B cell (primary cell): Measurements from ENCODE around the gene PEX7. TPM values are rescaled to one million over a fixed set of nuclear protein-coding genes. Genes with fewer than 3 reads are reported as not detected.

ENCODE experiments used
- ATAC-seq: fragments of 200-7000 bp; cut with Tn5 transposase; one replicate; pipeline ENCODE4 v1.10.0; 2021; ENCODE audit warnings: low read depth, mild to moderate bottlenecking, moderate number of reproducible peaks, moderate library complexity
- CTCF ChIA-PET: fragments of 350-600 bp; sonication (Branson Sonifier 250); formaldehyde crosslinking; loops from one replicate; lab custom pipeline; 2021; ENCODE audit warnings: antibody characterized with exemption, inconsistent platforms; lab: Charles Lee
- POLR2A ChIA-PET: fragments of 350-600 bp; sonication (Branson Sonifier 250); formaldehyde crosslinking; loops from one replicate; lab custom pipeline; 2021; ENCODE audit warnings: antibody characterized with exemption; lab: Charles Lee
- DNase-seq: peaks from one replicate; pipeline ENCODE4 v3.0.0; 2013
- H2AFZ ChIP-seq: 2 replicates; pipeline ENCODE4 v1.6.1; 2012; ENCODE audit warnings: mild to moderate bottlenecking, low read depth, low read length; ENCODE audit not compliant: insufficient read depth, poor library complexity, severe bottlenecking
- H3K27ac ChIP-seq, 2 donors: 1 replicate in 1 of 2; 2 replicates in 1 of 2; pipeline ENCODE4 v1.5.1; 2012 to 2013; ENCODE audit warnings: low read length in 2 of 2, mild to moderate bottlenecking in 2 of 2, moderate library complexity in 1 of 2
- H3K27me3 ChIP-seq, 4 experiments: fragments of 200-600 bp in 1 of 4; sonication (generic) in 1 of 4; replicated peaks in 1 of 4; 1 replicate in 2 of 4; 2 replicates in 2 of 4; pipeline versions ENCODE4 v1.6.1 to v1.7.0; 2013 to 2016; ENCODE audit warnings: low read length in 3 of 4, mild to moderate bottlenecking in 2 of 4, mixed read lengths in 1 of 4, moderate library complexity in 1 of 4; ENCODE audit not compliant: insufficient read depth in 4 of 4, control insufficient read depth in 3 of 4; ENCODE audit errors: control extremely low read depth in 1 of 4
- H3K36me3 ChIP-seq, 2 experiments: replicated peaks in 1 of 2; 1 replicate in 1 of 2; 2 replicates in 1 of 2; pipeline versions ENCODE4 v1.6.1 to v1.7.1; 2013; ENCODE audit warnings: low read length in 1 of 2; ENCODE audit not compliant: insufficient read depth in 2 of 2, control insufficient read depth in 1 of 2; ENCODE audit errors: control extremely low read depth in 1 of 2, extremely low read depth in 1 of 2
- H3K4me1 ChIP-seq, 2 donors: fragments of 200-600 bp in 1 of 2; sonication (generic) in 1 of 2; 1 replicate in 1 of 2; 2 replicates in 1 of 2; pipeline versions ENCODE4 v1.5.1 to v1.6.1; 2013 to 2017; ENCODE audit warnings: low read length in 2 of 2; ENCODE audit not compliant: control insufficient read depth in 2 of 2, insufficient read depth in 2 of 2
- H3K4me2 ChIP-seq: replicated peaks from 2 replicates; pipeline ENCODE3; 2012; ENCODE audit warnings: mild to moderate bottlenecking, low read depth, low read length; ENCODE audit not compliant: poor library complexity, severe bottlenecking
- H3K4me3 ChIP-seq, 5 experiments: fragments of 200-600 bp in 1 of 5; sonication (generic) in 1 of 5; 1 replicate in 3 of 5; 2 replicates in 2 of 5; pipeline versions ENCODE4 v1.5.1 to v1.7.0; 2011 to 2016; ENCODE audit warnings: low read length in 4 of 5, mild to moderate bottlenecking in 4 of 5, low read depth in 2 of 5, control low read depth in 1 of 5, moderate library complexity in 1 of 5; ENCODE audit not compliant: insufficient read depth in 1 of 5; ENCODE audit errors: control extremely low read depth in 1 of 5, extremely low read depth in 1 of 5
- H3K79me2 ChIP-seq: fragments of 200-600 bp; sonication (generic); one replicate; pipeline ENCODE4 v1.6.0; 2016; ENCODE audit warnings: low read length; ENCODE audit not compliant: control insufficient read depth, insufficient read depth
- H3K9ac ChIP-seq: fragments of 200-600 bp; sonication (generic); 2 replicates; pipeline ENCODE4 v1.6.1; 2017; ENCODE audit warnings: mild to moderate bottlenecking, low read length, moderate library complexity
- H3K9me3 ChIP-seq, 3 donors: one replicate each; pipeline versions ENCODE4 v1.6.1 to v1.7.1; 2013; ENCODE audit warnings: low read length in 2 of 3; ENCODE audit not compliant: control insufficient read depth in 2 of 3, insufficient read depth in 1 of 3; ENCODE audit errors: control extremely low read depth in 1 of 3
- H4K20me1 ChIP-seq: 2 replicates; pipeline ENCODE4 v1.6.0; 2012; ENCODE audit warnings: mild to moderate bottlenecking, low read length; ENCODE audit not compliant: insufficient read depth, control insufficient read depth, poor library complexity, severe bottlenecking
- H3K27ac Mint-ChIP-seq: one replicate; pipeline ENCODE4 v1.8.0; 2021; ENCODE audit warnings: mixed read lengths
- H3K27me3 Mint-ChIP-seq: one replicate; pipeline ENCODE4 v1.8.0; 2021; ENCODE audit warnings: mixed read lengths
- H3K4me1 Mint-ChIP-seq: one replicate; pipeline ENCODE4 v1.8.0; 2021; ENCODE audit warnings: mixed read lengths
- H3K4me3 Mint-ChIP-seq: one replicate; pipeline ENCODE4 v1.8.0; 2021; ENCODE audit warnings: mixed read lengths
- H3K9me3 Mint-ChIP-seq: one replicate; pipeline ENCODE4 v1.8.0; 2022; ENCODE audit warnings: mixed read lengths; ENCODE audit not compliant: insufficient read depth
- EZH2 ChIP-seq: IDR thresholded peaks from 2 replicates; pipeline ENCODE4 v1.6.1; 2012; ENCODE audit warnings: borderline replicate concordance, low read depth, mild to moderate bottlenecking, moderate library complexity, low read length; ENCODE audit not compliant: insufficient read depth, poor library complexity, severe bottlenecking
- WGBS: methylation state at CpG from one replicate; pipeline ENCODE4 v1.1.5; 2013; ENCODE audit warnings: missing lambda C conversion rate; ENCODE audit not compliant: insufficient coverage; 5-methylcytosine and 5-hydroxymethylcytosine counted together
- intact Hi-C: fragments of 100-400 bp; cut with micrococcal nuclease; formaldehyde crosslinking; loops from one replicate; pipeline ENCODE4 v1.10.0; 2022
- polyA plus RNA-seq: library from polyadenylated mRNA; depleted of rRNA; stranded (reverse); fragments of >200 nt; gene quantifications from 2 replicates; pipeline ENCODE4 v1.2.3, GENCODE V29; 2012
- total RNA-seq, 2 donors: library from RNA; stranded (reverse); fragments of 120-200 nt in 1 of 2; gene quantifications; 1 replicate in 1 of 2; 2 replicates in 1 of 2; pipeline versions ENCODE4 v1.2.3 to v1.2.4, GENCODE V29; 2013 to 2022
- TF ChIP-seq, protein P1 (sequence below): fragments of 200-600 bp; IDR thresholded peaks from one replicate; pipeline ENCODE4 v1.8.0; 2022; ENCODE audit warnings: antibody characterized with exemption, mild to moderate bottlenecking

Gene PEX7
- total and polyA plus RNA-seq, 2 donors (not counting 1 experiment from before 2014, with no cell fraction given): 3.9 TPM

DNA sequence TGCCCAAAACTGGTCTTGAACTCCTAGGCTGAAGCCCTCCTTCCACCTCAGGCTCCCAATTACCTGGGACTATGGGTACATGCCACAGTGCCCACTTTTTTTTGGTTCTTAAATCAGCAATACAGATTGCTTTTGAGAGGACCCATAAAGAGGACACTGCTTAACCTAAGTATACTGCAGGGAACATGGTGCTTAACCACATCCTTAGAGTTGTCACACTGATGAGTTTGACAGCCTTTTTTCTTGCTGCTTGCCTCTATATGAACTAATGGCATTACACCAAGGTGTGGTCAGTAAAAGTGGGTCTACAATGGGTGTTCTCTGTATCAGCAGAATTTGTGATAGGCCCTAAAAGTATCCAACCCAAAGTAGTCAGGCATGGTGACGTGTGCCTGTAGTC lies 92.6 kb downstream of the PEX7 start:
- Histone ChIP-seq H3K4me2 (no peak overlapping the region), H3K9me3 (no peaks in the 10 kb centered on the region), H3K27ac (no peak overlapping the region), H4K20me1 (no peaks in the 10 kb centered on the region), H3K27me3 (peaks cover 0 to 12% (median 5%) of the 10 kb centered on the region in 4 experiments), H3K79me2 (no peaks in the 10 kb centered on the region), H3K9ac (no peak overlapping the region), H3K4me3 (no peak overlapping the region), H3K4me1 (no peaks in the 10 kb centered on the region), H2AFZ (no peak overlapping the region), H3K36me3 (no peaks in the 10 kb centered on the region)
- DNase-seq: no peak
- no peak for ATAC-seq
- H3K27me3 Mint-ChIP-seq: peaks cover 11% of the 10 kb centered on the region
- H3K4me3 Mint-ChIP-seq: no peak overlapping the region
- no CpG with 5 or more reads among the region's 1 CpG for WGBS
- intact Hi-C loops: no loop called here
- ChIA-PET POLR2A (no interaction called here), CTCF (interaction anchor here (0.6 kb wide), 1 partner anchor 1590 kb away, joined by 3 read pairs; no protein-coding TSS in a partner anchor)
- H3K9me3 Mint-ChIP-seq: no peaks in the 10 kb centered on the region
- no peak overlapping the region for H3K27ac Mint-ChIP-seq
- H3K4me1 Mint-ChIP-seq: no peaks in the 10 kb centered on the region
- TF ChIP-seq, protein P1, sequence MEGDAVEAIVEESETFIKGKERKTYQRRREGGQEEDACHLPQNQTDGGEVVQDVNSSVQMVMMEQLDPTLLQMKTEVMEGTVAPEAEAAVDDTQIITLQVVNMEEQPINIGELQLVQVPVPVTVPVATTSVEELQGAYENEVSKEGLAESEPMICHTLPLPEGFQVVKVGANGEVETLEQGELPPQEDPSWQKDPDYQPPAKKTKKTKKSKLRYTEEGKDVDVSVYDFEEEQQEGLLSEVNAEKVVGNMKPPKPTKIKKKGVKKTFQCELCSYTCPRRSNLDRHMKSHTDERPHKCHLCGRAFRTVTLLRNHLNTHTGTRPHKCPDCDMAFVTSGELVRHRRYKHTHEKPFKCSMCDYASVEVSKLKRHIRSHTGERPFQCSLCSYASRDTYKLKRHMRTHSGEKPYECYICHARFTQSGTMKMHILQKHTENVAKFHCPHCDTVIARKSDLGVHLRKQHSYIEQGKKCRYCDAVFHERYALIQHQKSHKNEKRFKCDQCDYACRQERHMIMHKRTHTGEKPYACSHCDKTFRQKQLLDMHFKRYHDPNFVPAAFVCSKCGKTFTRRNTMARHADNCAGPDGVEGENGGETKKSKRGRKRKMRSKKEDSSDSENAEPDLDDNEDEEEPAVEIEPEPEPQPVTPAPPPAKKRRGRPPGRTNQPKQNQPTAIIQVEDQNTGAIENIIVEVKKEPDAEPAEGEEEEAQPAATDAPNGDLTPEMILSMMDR: no peak
- TF ChIP-seq EZH2: no peak

DNA sequence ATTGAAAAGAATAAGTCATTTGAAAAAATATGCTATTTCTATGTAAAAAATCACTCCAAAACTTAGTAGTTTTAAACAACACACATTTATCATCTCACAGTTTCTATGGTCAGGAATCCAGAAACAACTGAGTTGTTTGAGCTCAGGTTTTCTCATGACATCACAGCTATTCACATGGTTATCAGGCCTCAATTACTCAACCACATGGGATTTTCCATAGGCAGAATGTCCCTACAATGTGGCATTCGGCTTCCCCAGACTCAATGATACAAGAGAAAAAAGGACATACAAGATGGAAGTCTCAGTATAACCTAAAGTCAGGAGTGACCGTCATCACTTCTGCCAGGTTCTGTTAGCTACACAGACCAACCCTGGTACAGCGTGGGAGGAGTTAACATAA lies 96.3 kb downstream of the PEX7 start:
- POLR2A ChIA-PET: no interaction called here
- H3K27ac Mint-ChIP-seq: no peak overlapping the region
- no peaks in the 10 kb centered on the region for H4K20me1 ChIP-seq

More for the DNA sequence above, 96.3 kb downstream of the PEX7 start:
- TF ChIP-seq, protein P1: no peak
- TF ChIP-seq EZH2: no peak
- DNase-seq (no peak), ATAC-seq (no peak)
- H3K27ac ChIP-seq: no peak overlapping the region
- no CpG with 5 or more reads among the region's 3 CpGs for WGBS
- peaks cover 30 to 35% of the 10 kb centered on the region in 2 donors for H3K4me1 ChIP-seq
- no peaks in the 10 kb centered on the region for H3K79me2 ChIP-seq
- H3K9me3 Mint-ChIP-seq: no peaks in the 10 kb centered on the region
- H3K4me2 ChIP-seq: no peak overlapping the region
- intact Hi-C loops: no loop called here
- H3K4me3 ChIP-seq: no peak overlapping the region
- peaks cover 23% of the 10 kb centered on the region for H3K4me1 Mint-ChIP-seq
- H3K27me3 Mint-ChIP-seq: peaks cover 31% of the 10 kb centered on the region
- H3K36me3 ChIP-seq: no peaks in the 10 kb centered on the region
- CTCF ChIA-PET: interaction anchor here (2.6 kb wide), 1 partner anchor 274 kb away, joined by 6 read pairs; no protein-coding TSS in a partner anchor
- peaks cover 0 to 20% (median 0%) of the 10 kb centered on the region in 3 donors for H3K9me3 ChIP-seq
- H3K27me3 ChIP-seq: peaks cover 0 to 47% (median 25%) of the 10 kb centered on the region in 4 experiments
- H3K4me3 Mint-ChIP-seq: no peak overlapping the region
- no peak overlapping the region for H3K9ac ChIP-seq
- no peak overlapping the region for H2AFZ ChIP-seq
